ENCODE measurements around the gene SESTD1.
"Not testable (repeated sequence)": the region's sequence is repeated elsewhere in the genome, so short reads cannot be mapped to it uniquely, and the experiment has no call there.

Gene SESTD1

GRCh38 chr2:179214671-179215070, 50.0 kb downstream of the SESTD1 start:
- H3K4me3 ChIP-seq (ENCODE audit: extremely low read depth, insufficient read depth, low read length, poor library complexity, severe bottlenecking); H3K9me3 ChIP-seq (ENCODE audit: control insufficient read depth, low read length): not testable (repeated sequence)
- no CpG with 5 or more reads among the region's 3 CpGs for WGBS, 2 experiments (ENCODE audit: insufficient coverage in 2 of 2)

DNA sequence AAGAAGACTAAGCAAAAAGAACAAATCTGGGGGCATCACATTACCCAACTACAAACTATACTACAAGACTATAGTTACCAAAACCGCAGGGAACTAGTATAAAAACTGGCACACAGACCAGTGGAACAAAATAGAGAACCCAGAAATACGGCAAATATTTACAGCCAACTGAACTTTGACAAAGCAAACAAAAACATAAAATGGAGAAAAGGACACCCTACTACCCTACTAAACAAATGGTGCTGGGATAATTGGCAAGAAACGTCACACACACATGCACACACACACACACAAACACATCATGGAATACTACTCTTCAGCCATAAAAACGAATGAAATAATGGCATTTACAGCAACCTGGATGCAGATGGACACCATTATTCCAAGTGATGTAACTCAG, 53.3 kb downstream of the SESTD1 start:
- no peaks in the 10 kb centered on the region for H3K36me3 ChIP-seq (ENCODE audit: control insufficient read depth, insufficient read depth, low read length)
- no peaks in the 10 kb centered on the region for H3K4me1 ChIP-seq (ENCODE audit: control insufficient read depth, insufficient read depth, low read length, poor library complexity, severe bottlenecking)
- no peak overlapping the region for H3K27ac ChIP-seq (ENCODE audit: low read depth, low read length, severe bottlenecking)
- H3K9me3 ChIP-seq (ENCODE audit: control insufficient read depth, low read length): no peaks in the 10 kb centered on the region
- WGBS, 2 experiments (ENCODE audit: insufficient coverage in 2 of 2): no CpG with 5 or more reads among the region's 4 CpGs
- no peak overlapping the region for H3K4me3 ChIP-seq (ENCODE audit: extremely low read depth, insufficient read depth, low read length, poor library complexity, severe bottlenecking)

More at GRCh38 chr2:179214671-179215070, 50.0 kb downstream of the SESTD1 start:
- H3K27ac ChIP-seq (ENCODE audit: low read depth, low read length, severe bottlenecking); H3K4me1 ChIP-seq (ENCODE audit: control insufficient read depth, insufficient read depth, low read length, poor library complexity, severe bottlenecking); H3K36me3 ChIP-seq (ENCODE audit: control insufficient read depth, insufficient read depth, low read length): not testable (repeated sequence)

DNA sequence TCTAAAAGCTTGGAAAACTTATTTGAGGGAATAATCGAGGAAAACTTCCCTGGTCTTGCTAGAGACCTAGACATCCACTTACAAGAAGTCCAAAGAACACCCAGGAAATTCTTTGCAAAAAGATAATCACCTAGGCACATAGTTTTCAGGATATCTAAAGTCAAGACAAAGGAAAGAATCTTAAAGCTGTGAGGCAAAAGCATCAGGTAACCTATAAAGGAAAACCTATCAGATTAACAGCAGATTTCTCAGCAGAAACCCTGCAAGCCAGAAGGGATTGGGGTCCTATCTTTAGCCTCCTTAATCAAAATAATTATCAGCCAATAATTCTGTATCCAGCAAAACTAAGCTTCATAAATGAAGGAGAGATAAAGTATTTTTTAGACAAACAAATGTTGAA, 56.4 kb downstream of the SESTD1 start:
- H3K4me3 ChIP-seq (ENCODE audit: extremely low read depth, insufficient read depth, low read length, poor library complexity, severe bottlenecking); H3K9me3 ChIP-seq (ENCODE audit: control insufficient read depth, low read length); H3K36me3 ChIP-seq (ENCODE audit: control insufficient read depth, insufficient read depth, low read length); H3K4me1 ChIP-seq (ENCODE audit: control insufficient read depth, insufficient read depth, low read length, poor library complexity, severe bottlenecking); H3K27ac ChIP-seq (ENCODE audit: low read depth, low read length, severe bottlenecking): not testable (repeated sequence)
- WGBS, 2 experiments (ENCODE audit: insufficient coverage in 2 of 2): no CpG with 5 or more reads among the region's 1 CpG

GRCh38 chr2:179207047-179207446, 57.6 kb downstream of the SESTD1 start:
- no peaks in the 10 kb centered on the region for H3K36me3 ChIP-seq (ENCODE audit: control insufficient read depth, insufficient read depth, low read length)
- no peaks in the 10 kb centered on the region for H3K9me3 ChIP-seq (ENCODE audit: control insufficient read depth, low read length)
- no peaks in the 10 kb centered on the region for H3K4me1 ChIP-seq (ENCODE audit: control insufficient read depth, insufficient read depth, low read length, poor library complexity, severe bottlenecking)
- no peak overlapping the region for H3K27ac ChIP-seq (ENCODE audit: low read depth, low read length, severe bottlenecking)
- no peak overlapping the region for H3K4me3 ChIP-seq (ENCODE audit: extremely low read depth, insufficient read depth, low read length, poor library complexity, severe bottlenecking)
- 100% methylated on average over 1 of the region's 5 CpGs; no CpG with 5 or more reads in 1 of the 2 experiments for WGBS, 2 experiments (ENCODE audit: insufficient coverage in 2 of 2)

DNA sequence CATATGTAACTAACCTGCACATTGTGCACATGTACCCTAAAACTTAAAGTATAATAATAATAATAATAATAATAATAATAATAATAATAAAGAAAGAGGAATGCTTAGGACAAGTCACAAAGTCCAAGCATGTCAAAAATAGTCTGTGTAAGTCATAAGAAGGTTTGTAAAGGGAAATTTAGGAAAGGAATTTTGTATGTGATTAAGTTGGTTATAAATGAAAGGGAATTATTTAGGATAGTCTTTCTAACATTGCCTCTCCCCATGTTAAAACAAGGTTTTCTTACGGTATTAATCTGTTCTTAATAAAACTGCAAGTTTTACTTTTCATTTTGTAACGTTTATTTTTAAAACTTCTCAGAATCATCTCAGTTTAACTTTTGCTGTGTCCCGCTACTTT, 62.8 kb downstream of the SESTD1 start:
- WGBS, 2 experiments (ENCODE audit: insufficient coverage in 2 of 2): 100% methylated on average over 3 of the region's 3 CpGs; no CpG with 5 or more reads in 1 of the 2 experiments
- Histone ChIP-seq H3K4me1 (ENCODE audit: control insufficient read depth, insufficient read depth, low read length, poor library complexity, severe bottlenecking) (no peaks in the 10 kb centered on the region), H3K9me3 (ENCODE audit: control insufficient read depth, low read length) (no peaks in the 10 kb centered on the region), H3K36me3 (ENCODE audit: control insufficient read depth, insufficient read depth, low read length) (no peaks in the 10 kb centered on the region), H3K27ac (ENCODE audit: low read depth, low read length, severe bottlenecking) (no peak overlapping the region), H3K4me3 (ENCODE audit: extremely low read depth, insufficient read depth, low read length, poor library complexity, severe bottlenecking) (no peak overlapping the region)

GRCh38 chr2:179195926-179196590, 68.6 kb downstream of the SESTD1 start:
- WGBS, 2 experiments (ENCODE audit: insufficient coverage in 2 of 2): 92 to 93% methylated on average over 15 to 19 of the region's 23 CpGs
- H3K27ac ChIP-seq (ENCODE audit: low read depth, low read length, severe bottlenecking); H3K4me1 ChIP-seq (ENCODE audit: control insufficient read depth, insufficient read depth, low read length, poor library complexity, severe bottlenecking); H3K36me3 ChIP-seq (ENCODE audit: control insufficient read depth, insufficient read depth, low read length); H3K4me3 ChIP-seq (ENCODE audit: extremely low read depth, insufficient read depth, low read length, poor library complexity, severe bottlenecking); H3K9me3 ChIP-seq (ENCODE audit: control insufficient read depth, low read length): not testable (repeated sequence)

- H3K9me3 ChIP-seq (ENCODE audit: control insufficient read depth, low read length): peaks cover 10% of the 10 kb centered on the region
Measured at GRCh38 chr2:179195141-179195540, 69.5 kb downstream of the SESTD1 start.

GRCh38 chr2:179193759-179194394, 70.8 kb downstream of the SESTD1 start:
- H3K27ac ChIP-seq (ENCODE audit: low read depth, low read length, severe bottlenecking): no peak overlapping the region
- 86 to 96% methylated on average over 3 of the region's 3 CpGs for WGBS, 2 experiments (ENCODE audit: insufficient coverage in 2 of 2)
- H3K4me1 ChIP-seq (ENCODE audit: control insufficient read depth, insufficient read depth, low read length, poor library complexity, severe bottlenecking): no peaks in the 10 kb centered on the region
- H3K4me3 ChIP-seq (ENCODE audit: extremely low read depth, insufficient read depth, low read length, poor library complexity, severe bottlenecking): no peak overlapping the region
- H3K36me3 ChIP-seq (ENCODE audit: control insufficient read depth, insufficient read depth, low read length): peaks cover 11% of the 10 kb centered on the region
- peaks cover 13% of the 10 kb centered on the region for H3K9me3 ChIP-seq (ENCODE audit: control insufficient read depth, low read length)

More at GRCh38 chr2:179195141-179195540, 69.5 kb downstream of the SESTD1 start:
- no peak overlapping the region for H3K4me3 ChIP-seq (ENCODE audit: extremely low read depth, insufficient read depth, low read length, poor library complexity, severe bottlenecking)
- peaks cover 11% of the 10 kb centered on the region for H3K36me3 ChIP-seq (ENCODE audit: control insufficient read depth, insufficient read depth, low read length)
- WGBS, 2 experiments (ENCODE audit: insufficient coverage in 2 of 2): 100% methylated on average over 1 of the region's 2 CpGs; no CpG with 5 or more reads in 1 of the 2 experiments
- no peak overlapping the region for H3K27ac ChIP-seq (ENCODE audit: low read depth, low read length, severe bottlenecking)
- H3K4me1 ChIP-seq (ENCODE audit: control insufficient read depth, insufficient read depth, low read length, poor library complexity, severe bottlenecking): no peaks in the 10 kb centered on the region

- Histone ChIP-seq H3K9me3 (ENCODE audit: control insufficient read depth, low read length) (peaks cover 13% of the 10 kb centered on the region), H3K36me3 (ENCODE audit: control insufficient read depth, insufficient read depth, low read length) (peaks cover 11% of the 10 kb centered on the region), H3K4me3 (ENCODE audit: extremely low read depth, insufficient read depth, low read length, poor library complexity, severe bottlenecking) (no peak overlapping the region), H3K4me1 (ENCODE audit: control insufficient read depth, insufficient read depth, low read length, poor library complexity, severe bottlenecking) (no peaks in the 10 kb centered on the region), H3K27ac (ENCODE audit: low read depth, low read length, severe bottlenecking) (no peak overlapping the region)
- WGBS, 2 experiments (ENCODE audit: insufficient coverage in 2 of 2): 100% methylated on average over 1 to 2 of the region's 2 CpGs
Measured at GRCh38 chr2:179191110-179191509, 73.5 kb downstream of the SESTD1 start.

GRCh38 chr2:179186126-179186525, 78.5 kb downstream of the SESTD1 start:
- peaks cover 13% of the 10 kb centered on the region for H3K9me3 ChIP-seq (ENCODE audit: control insufficient read depth, low read length)
- WGBS, 2 experiments (ENCODE audit: insufficient coverage in 2 of 2): 67 to 100% methylated on average over 1 of the region's 1 CpG

GRCh38 chr2:179184610-179185009, 80.0 kb downstream of the SESTD1 start:
- WGBS, 2 experiments (ENCODE audit: insufficient coverage in 2 of 2): no CpG with 5 or more reads among the region's 1 CpG
- Histone ChIP-seq H3K9me3 (ENCODE audit: control insufficient read depth, low read length) (no peaks in the 10 kb centered on the region), H3K27ac (ENCODE audit: low read depth, low read length, severe bottlenecking) (no peak overlapping the region), H3K36me3 (ENCODE audit: control insufficient read depth, insufficient read depth, low read length) (no peaks in the 10 kb centered on the region), H3K4me3 (ENCODE audit: extremely low read depth, insufficient read depth, low read length, poor library complexity, severe bottlenecking) (no peak overlapping the region), H3K4me1 (ENCODE audit: control insufficient read depth, insufficient read depth, low read length, poor library complexity, severe bottlenecking) (no peaks in the 10 kb centered on the region)

More at GRCh38 chr2:179186126-179186525, 78.5 kb downstream of the SESTD1 start:
- no peak overlapping the region for H3K4me3 ChIP-seq (ENCODE audit: extremely low read depth, insufficient read depth, low read length, poor library complexity, severe bottlenecking)
- H3K27ac ChIP-seq (ENCODE audit: low read depth, low read length, severe bottlenecking): no peak overlapping the region
- no peaks in the 10 kb centered on the region for H3K4me1 ChIP-seq (ENCODE audit: control insufficient read depth, insufficient read depth, low read length, poor library complexity, severe bottlenecking)
- peaks cover 8% of the 10 kb centered on the region for H3K36me3 ChIP-seq (ENCODE audit: control insufficient read depth, insufficient read depth, low read length)

Data from mesodermal cell (in vitro differentiated cells).